GM13977 (cell line): ENCODE data around the gene GLI1.
A peak's percentile ranks its signal among the peaks of the same experiment; 100 is the strongest.

Experiments
- DNase-seq: peaks from one replicate; pipeline ENCODE4 v3.0.0; 2012; ENCODE audit warnings: low spot score
- in situ Hi-C: fragments of 300-500 bp; cut with MboI; formaldehyde crosslinking; loops from one replicate; pipeline ENCODE4 v1.12.0; 2022; ENCODE audit warnings: low sequenced_read_pairs, low pct_unique_long_range_greater_than_20kb, mixed read lengths, inconsistent platforms; ENCODE audit not compliant: unreplicated experiment
- TF ChIP-seq, protein P1 (sequence below): IDR thresholded peaks from 2 replicates; pipeline ENCODE4 v1.5.1; 2012; ENCODE audit warnings: mild to moderate bottlenecking, control low read depth; ENCODE audit not compliant: insufficient read depth; ENCODE audit errors: extremely low read depth, missing control alignments

The GLI1 gene

DNA sequence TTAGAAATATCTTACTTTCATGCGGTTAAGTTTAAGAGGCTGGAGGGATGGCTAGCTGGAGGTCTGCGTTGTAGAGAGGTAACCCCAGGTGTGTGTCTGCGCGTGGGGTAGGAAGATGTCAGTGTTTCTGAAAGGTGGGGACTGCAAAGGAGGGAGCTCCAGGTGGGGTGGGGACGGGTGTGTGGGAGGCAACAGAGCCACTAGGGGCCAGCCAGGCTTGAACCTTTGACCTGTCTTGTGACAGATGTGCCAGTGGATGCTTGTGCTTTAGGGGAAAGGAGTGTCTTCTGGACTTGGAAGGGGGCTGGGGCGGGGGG is 841 bp downstream of the GLI1 start:
- TF ChIP-seq, protein P1, sequence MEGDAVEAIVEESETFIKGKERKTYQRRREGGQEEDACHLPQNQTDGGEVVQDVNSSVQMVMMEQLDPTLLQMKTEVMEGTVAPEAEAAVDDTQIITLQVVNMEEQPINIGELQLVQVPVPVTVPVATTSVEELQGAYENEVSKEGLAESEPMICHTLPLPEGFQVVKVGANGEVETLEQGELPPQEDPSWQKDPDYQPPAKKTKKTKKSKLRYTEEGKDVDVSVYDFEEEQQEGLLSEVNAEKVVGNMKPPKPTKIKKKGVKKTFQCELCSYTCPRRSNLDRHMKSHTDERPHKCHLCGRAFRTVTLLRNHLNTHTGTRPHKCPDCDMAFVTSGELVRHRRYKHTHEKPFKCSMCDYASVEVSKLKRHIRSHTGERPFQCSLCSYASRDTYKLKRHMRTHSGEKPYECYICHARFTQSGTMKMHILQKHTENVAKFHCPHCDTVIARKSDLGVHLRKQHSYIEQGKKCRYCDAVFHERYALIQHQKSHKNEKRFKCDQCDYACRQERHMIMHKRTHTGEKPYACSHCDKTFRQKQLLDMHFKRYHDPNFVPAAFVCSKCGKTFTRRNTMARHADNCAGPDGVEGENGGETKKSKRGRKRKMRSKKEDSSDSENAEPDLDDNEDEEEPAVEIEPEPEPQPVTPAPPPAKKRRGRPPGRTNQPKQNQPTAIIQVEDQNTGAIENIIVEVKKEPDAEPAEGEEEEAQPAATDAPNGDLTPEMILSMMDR, result no peak
- in situ Hi-C loops, result no loop called here
- DNase-seq, result peak; percentile 48

DNA sequence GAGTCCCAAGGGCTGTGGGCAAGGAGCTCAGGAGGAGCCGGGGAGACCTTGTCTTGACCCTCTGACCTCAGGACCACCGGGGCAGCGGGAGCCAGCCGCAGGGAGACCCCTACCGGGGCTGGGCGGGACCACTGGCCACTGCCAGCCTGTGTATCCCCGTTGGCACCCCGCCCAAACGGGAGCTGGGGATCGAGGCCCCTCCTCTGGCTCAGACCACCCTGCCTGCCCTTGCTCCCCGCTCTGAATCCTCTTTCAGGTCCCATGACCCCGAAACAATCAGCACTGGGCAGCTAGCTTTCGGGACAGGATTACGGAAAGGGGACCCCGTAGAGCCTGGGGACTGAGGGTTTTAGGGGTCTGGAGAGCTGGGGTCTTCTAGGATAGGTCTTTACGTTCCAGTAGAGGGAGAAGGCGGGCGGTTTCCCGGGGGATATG is 1.3 kb downstream of the GLI1 start:
- TF ChIP-seq, protein P1, result no peak
- peak; percentile 20 for DNase-seq
- in situ Hi-C loops, result no loop called here

DNA sequence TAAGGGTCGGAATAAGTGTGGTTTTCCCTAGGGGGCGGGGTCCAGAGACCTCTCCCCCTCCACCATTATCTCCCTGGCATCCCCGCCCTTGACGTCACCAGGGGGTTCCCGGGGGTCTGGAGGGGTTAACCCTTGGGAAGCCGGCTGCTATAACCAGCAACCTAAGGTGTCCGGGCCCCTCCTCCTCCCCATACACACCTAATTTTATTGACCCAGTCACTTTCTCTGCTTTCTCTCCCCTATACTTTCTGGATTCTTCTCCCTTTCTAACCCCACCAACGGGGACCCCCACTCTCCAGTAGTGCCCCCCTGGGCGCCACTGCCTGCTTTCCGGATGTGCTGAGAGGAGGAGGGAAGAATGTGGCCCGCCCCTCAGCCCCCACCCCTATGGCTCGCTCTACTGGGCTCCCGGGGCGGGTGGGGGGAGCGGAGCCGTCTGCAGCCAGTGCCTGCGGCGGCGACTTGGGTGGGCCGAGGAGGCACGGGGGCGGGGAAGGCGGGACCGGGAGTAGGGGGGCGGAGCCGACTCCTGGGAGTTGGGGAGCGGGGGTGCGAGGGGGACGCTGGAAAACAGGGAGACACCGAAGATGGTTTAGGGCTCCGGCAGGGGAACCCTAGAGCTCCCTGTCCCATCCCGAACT is 1.8 kb downstream of the GLI1 start:
- TF ChIP-seq, protein P1, result no peak
- DNase-seq, result peak; percentile 71
- in situ Hi-C loops, result no loop called here

DNA sequence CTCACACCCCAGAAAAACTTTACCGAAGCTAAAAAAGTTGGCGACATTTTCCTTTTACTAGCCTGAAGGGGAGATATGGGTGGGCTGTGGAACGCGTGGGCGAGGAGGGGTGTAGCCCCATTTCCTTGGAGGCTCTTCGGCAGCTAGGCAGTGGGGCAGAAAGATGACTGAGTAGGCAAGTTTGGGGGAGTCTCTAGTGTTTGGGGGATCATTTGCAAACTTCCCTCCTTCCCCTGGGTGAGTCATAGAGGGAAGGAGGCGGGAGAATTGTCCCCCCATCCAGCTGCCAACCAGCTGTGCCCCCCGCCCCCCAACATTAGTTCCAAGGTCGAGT is 2.3 kb downstream of the GLI1 start:
- in situ Hi-C loops, result no loop called here

DNA sequence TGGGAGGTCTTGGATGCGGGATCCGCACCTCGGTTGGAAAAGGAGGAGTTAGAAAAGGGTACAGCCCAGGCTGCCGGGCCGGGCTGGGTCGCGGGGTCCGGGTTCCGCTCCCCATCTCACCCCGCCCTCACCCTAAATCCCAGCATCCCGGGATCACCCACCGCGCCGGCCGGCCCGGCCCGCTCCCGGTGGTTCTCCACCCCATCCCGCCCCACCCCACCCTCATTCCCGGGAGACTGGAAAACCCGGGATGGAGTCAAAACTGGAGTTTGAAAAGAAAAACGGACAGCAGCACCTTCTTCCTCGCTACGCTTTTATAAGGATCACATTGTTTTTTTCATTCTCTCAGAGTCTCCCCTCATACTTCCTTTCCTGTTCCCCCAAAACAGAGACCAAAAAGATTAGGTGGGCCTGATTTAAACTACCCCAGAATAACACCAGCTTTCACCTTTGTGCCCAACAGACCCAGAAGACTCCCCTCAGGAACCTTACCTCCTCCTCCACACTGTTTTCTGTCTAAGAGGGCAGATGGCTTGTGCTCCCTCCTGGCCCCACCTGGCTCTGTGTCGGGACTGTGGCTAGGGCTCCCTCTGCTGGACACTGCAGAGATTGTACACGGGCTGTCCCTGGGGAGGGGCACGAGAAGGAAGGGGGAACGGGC is 2.8 kb downstream of the GLI1 start:
- TF ChIP-seq, protein P1, result peak; percentile 95
- DNase-seq, result peak; percentile 96
- in situ Hi-C loops, result no loop called here

More for the DNA sequence above, 2.3 kb downstream of the GLI1 start:
- peak; percentile 59 for DNase-seq
- TF ChIP-seq, protein P1, result no peak

DNA sequence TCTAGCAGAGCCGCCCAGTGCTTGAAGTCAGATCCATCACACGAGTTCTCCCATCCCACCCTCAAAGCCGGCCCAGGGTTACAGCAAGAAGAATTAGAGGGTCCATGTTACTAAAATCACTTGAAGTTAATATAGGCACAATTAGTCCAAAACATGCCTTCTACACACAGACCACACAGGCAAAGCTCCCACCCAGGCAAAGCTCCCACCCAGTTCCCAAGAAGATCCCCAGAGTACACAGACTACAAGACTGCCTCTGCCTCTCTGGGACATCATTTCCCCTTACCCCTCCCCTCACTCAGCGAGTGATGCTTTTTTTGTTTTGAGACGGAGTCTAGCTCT is 3.3 kb downstream of the GLI1 start:
- TF ChIP-seq, protein P1, result no peak
- in situ Hi-C loops, result no loop called here
- DNase-seq, result no peak
